Stimulated activated CD4-positive, alpha-beta T cell treated with anti-CD3 and anti-CD28 coated beads, Interleukin-4, amount 100 ng/mL, for 1 hour (primary cell): ENCODE data around the gene THSD7B.

Experiments
- DNase-seq: peaks from one replicate; pipeline ENCODE4 v3.0.0-alpha.2; 2020

THSD7B gene

GRCh38 chr2:137210039-137210438 lies 444.7 kb downstream of the THSD7B start:
- no peak for DNase-seq

GRCh38 chr2:137211761-137212160 lies 446.4 kb downstream of the THSD7B start:
- no peak for DNase-seq

GRCh38 chr2:137220438-137220993 lies 455.2 kb downstream of the THSD7B start:
- no peak for DNase-seq

GRCh38 chr2:137221797-137222492 lies 456.6 kb downstream of the THSD7B start:
- no peak for DNase-seq

- no peak for DNase-seq
These were observed 458.4 kb downstream of the THSD7B start for GRCh38 chr2:137223722-137224121.

GRCh38 chr2:137228566-137228965 lies 463.2 kb downstream of the THSD7B start:
- DNase-seq, result no peak

GRCh38 chr2:137229834-137230233 lies 464.5 kb downstream of the THSD7B start:
- no peak for DNase-seq

GRCh38 chr2:137231628-137232027 lies 466.3 kb downstream of the THSD7B start:
- no peak for DNase-seq

GRCh38 chr2:137232076-137232475 lies 466.7 kb downstream of the THSD7B start:
- DNase-seq, result no peak

GRCh38 chr2:137233091-137233490 lies 467.7 kb downstream of the THSD7B start:
- no peak for DNase-seq

- DNase-seq, result no peak
These were observed 471.7 kb downstream of the THSD7B start for GRCh38 chr2:137237055-137237454.

GRCh38 chr2:137238065-137238464 lies 472.7 kb downstream of the THSD7B start:
- no peak for DNase-seq

- no peak for DNase-seq
These were observed 484.3 kb downstream of the THSD7B start for GRCh38 chr2:137249463-137250130.

- no peak for DNase-seq
These were observed 485.1 kb downstream of the THSD7B start for GRCh38 chr2:137250401-137250800.

- DNase-seq, result no peak
These were observed 485.7 kb downstream of the THSD7B start for GRCh38 chr2:137251045-137251444.

GRCh38 chr2:137252934-137253333 lies 487.6 kb downstream of the THSD7B start:
- no peak for DNase-seq

- no peak for DNase-seq
These were observed 488.7 kb downstream of the THSD7B start for GRCh38 chr2:137254052-137254451.

GRCh38 chr2:137255345-137255744 lies 490.0 kb downstream of the THSD7B start:
- DNase-seq, result no peak

GRCh38 chr2:137255990-137256389 lies 490.6 kb downstream of the THSD7B start:
- no peak for DNase-seq

GRCh38 chr2:137261881-137262585 lies 496.7 kb downstream of the THSD7B start:
- no peak for DNase-seq

- DNase-seq, result no peak
These were observed 497.2 kb downstream of the THSD7B start for GRCh38 chr2:137262594-137262993.

- no peak for DNase-seq
These were observed 522.7 kb downstream of the THSD7B start for GRCh38 chr2:137287913-137288639.
